DMS 273 treated with DMSO at 0.1 percent for 48 hours (cell line): ENCODE data around the gene MAPKAPK2.
A peak's percentile ranks its signal among the peaks of the same experiment; 100 is the strongest.
"Not testable (repeated sequence)": the region's sequence is repeated elsewhere in the genome, so short reads cannot be mapped to it uniquely, and the experiment has no call there.

Experiments used
- DNase-seq: peaks from one replicate; lab custom pipeline; 2025; lab: John Stamatoyannopoulos, UW

Gene MAPKAPK2

GRCh38 chr1:206684478-206685333, at the start of gene MAPKAPK2:
TSS of gene MAPKAPK2 (plus strand) at chr1:206684905. CDS start at chr1:206685230, 325 bp downstream.
- no peak for DNase-seq

GRCh38 chr1:206635080-206635977, 49.4 kb upstream of the MAPKAPK2 start, which contains the start of gene DYRK3:
TSS of gene DYRK3 (plus strand) at chr1:206635536. CDS start at chr1:206635704, 168 bp downstream.
- DNase-seq: peak; percentile 90

GRCh38 chr1:206635978-206636345, 48.7 kb upstream of the MAPKAPK2 start:
- DNase-seq: no peak

- DNase-seq: no peak
Observed at GRCh38 chr1:206636671-206637070, 48.0 kb upstream of the MAPKAPK2 start.

- DNase-seq: no peak
Observed at GRCh38 chr1:206637605-206638004, 47.1 kb upstream of the MAPKAPK2 start.

GRCh38 chr1:206642074-206642473, 42.6 kb upstream of the MAPKAPK2 start:
- not testable (repeated sequence) for DNase-seq

GRCh38 chr1:206643118-206643698, 41.5 kb upstream of the MAPKAPK2 start:
- DNase-seq: no peak

GRCh38 chr1:206646504-206646903, 38.2 kb upstream of the MAPKAPK2 start:
- DNase-seq: no peak

- no peak for DNase-seq
Observed at GRCh38 chr1:206647224-206647623, 37.5 kb upstream of the MAPKAPK2 start.

GRCh38 chr1:206649261-206649921, 35.3 kb upstream of the MAPKAPK2 start:
- DNase-seq: no peak

- DNase-seq: no peak
Observed at GRCh38 chr1:206651014-206651413, 33.7 kb upstream of the MAPKAPK2 start.

- DNase-seq: no peak
Observed at GRCh38 chr1:206651958-206652890, 32.5 kb upstream of the MAPKAPK2 start.

GRCh38 chr1:206653715-206654459, 30.8 kb upstream of the MAPKAPK2 start:
- no peak for DNase-seq

GRCh38 chr1:206654828-206655227, 29.9 kb upstream of the MAPKAPK2 start:
- no peak for DNase-seq

- DNase-seq: peak; percentile 32
Observed at GRCh38 chr1:206655471-206655882, 29.2 kb upstream of the MAPKAPK2 start.

GRCh38 chr1:206656936-206657335, 27.8 kb upstream of the MAPKAPK2 start:
- no peak for DNase-seq

- DNase-seq: no peak
Observed at GRCh38 chr1:206657751-206658150, 27.0 kb upstream of the MAPKAPK2 start.

- no peak for DNase-seq
Observed at GRCh38 chr1:206658264-206658980, 26.3 kb upstream of the MAPKAPK2 start.

- DNase-seq: no peak
Observed at GRCh38 chr1:206658981-206659273, 25.8 kb upstream of the MAPKAPK2 start.
